HG03108 (cell line): ENCODE measurements around the gene SMIM13.

Source experiments
- ATAC-seq: cut with Tn5 transposase; IDR thresholded peaks from one replicate; pipeline ENCODE4 v1.9.1; 2021; ENCODE audit warnings: moderate library complexity; ENCODE audit not compliant: unreplicated experiment

SMIM13 gene

GRCh38 chr6:11185204-11185842 lies 91.7 kb downstream of the SMIM13 start:
- no peak for ATAC-seq

GRCh38 chr6:11187301-11187700 lies 93.7 kb downstream of the SMIM13 start:
- ATAC-seq: no peak
